ENCODE results near the gene CR1L.

DNA sequence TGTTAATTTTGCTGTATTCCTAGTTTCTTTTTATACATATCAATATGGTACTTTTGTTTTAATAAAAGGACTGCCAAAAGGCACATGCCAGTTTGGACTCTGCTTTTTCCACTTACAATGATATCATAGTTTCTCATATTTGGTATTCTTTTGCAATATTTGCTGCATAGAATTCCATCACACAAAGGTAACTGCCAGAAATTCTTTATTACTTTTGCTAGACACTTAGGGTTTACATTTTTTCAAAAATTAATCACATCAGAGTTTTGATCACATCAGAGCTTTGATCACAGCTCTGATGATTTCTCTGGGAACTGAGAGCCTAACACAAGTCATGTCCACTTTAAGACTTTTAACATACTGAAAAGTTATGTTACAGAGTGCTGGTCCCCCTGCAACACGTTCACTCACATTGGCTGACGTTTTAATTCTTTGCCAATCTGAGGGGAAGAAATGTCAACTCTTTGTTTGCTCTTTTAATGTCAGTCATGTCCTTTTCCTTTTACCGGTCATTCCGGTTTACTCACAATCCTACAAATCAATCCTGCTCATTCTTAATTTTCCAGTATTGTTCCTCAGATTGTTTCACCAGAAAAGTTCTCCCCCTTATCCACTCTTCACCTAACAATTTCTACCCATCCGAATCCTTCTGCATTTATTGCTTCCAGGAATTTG is 105.8 kb downstream of the CR1L start:
- TF ChIP-seq, protein P1, sequence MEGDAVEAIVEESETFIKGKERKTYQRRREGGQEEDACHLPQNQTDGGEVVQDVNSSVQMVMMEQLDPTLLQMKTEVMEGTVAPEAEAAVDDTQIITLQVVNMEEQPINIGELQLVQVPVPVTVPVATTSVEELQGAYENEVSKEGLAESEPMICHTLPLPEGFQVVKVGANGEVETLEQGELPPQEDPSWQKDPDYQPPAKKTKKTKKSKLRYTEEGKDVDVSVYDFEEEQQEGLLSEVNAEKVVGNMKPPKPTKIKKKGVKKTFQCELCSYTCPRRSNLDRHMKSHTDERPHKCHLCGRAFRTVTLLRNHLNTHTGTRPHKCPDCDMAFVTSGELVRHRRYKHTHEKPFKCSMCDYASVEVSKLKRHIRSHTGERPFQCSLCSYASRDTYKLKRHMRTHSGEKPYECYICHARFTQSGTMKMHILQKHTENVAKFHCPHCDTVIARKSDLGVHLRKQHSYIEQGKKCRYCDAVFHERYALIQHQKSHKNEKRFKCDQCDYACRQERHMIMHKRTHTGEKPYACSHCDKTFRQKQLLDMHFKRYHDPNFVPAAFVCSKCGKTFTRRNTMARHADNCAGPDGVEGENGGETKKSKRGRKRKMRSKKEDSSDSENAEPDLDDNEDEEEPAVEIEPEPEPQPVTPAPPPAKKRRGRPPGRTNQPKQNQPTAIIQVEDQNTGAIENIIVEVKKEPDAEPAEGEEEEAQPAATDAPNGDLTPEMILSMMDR (conservative IDR thresholded peaks at IDR 0.05; ENCODE audit: low read depth, low read length): no peak
- no peak for TF ChIP-seq EZH2 (IDR thresholded peaks at IDR 0.05; ENCODE audit: borderline replicate concordance, low read depth, low read length, poor library complexity, severe bottlenecking)

Measured in A673 (cell line).